ENCODE measurements around the gene AATF. TPM values are rescaled to one million over a fixed set of nuclear protein-coding genes. Genes with fewer than 3 reads are reported as not detected.

The AATF gene
- total and polyA plus RNA-seq, 2 experiments from 2014 or later = 35.6 to 48.1 TPM

- no peak overlapping the region for H3K27ac ChIP-seq
- 0 out of 2 replicates have a peak, but pooled peaks cover 3% of the 10 kb centered on the region for H3K4me1 ChIP-seq (ENCODE audit: insufficient read depth)
- no peaks in the 10 kb centered on the region for H3K9me3 ChIP-seq (ENCODE audit: low read depth)
- H3K9ac ChIP-seq = no peak overlapping the region
- no peak overlapping the region for H2AFZ ChIP-seq
- TF ChIP-seq EZH2phosphoT487 (IDR thresholded peaks at IDR 0.05; ENCODE audit: insufficient read depth, low read depth) = no peak
- TF ChIP-seq EZH2 (IDR thresholded peaks at IDR 0.05; ENCODE audit: insufficient read depth, poor library complexity, severe bottlenecking) = no peak
- no peaks in the 10 kb centered on the region for H3K36me3 ChIP-seq (ENCODE audit: low read depth)
- H3K27me3 ChIP-seq (replicated peaks; ENCODE audit: insufficient read depth) = no peaks in the 10 kb centered on the region
- H4K20me1 ChIP-seq (ENCODE audit: insufficient read depth) = no peaks in the 10 kb centered on the region
- H3F3A ChIP-seq (ENCODE audit: insufficient read depth) = no peaks in the 10 kb centered on the region; the same call in 1 of the 2 replicates
- no peaks in the 10 kb centered on the region for H3K9me2 ChIP-seq (ENCODE audit: insufficient read depth)
- WGBS, 2 experiments (ENCODE audit: low coverage in 1 of 2, low lambda C conversion rate in 2 of 2, missing lambda C conversion rate in 2 of 2) = 86 to 90% methylated on average over 5 of the region's 5 CpGs
- in situ Hi-C loops (cut with MboI) = loop anchor here (5.0 kb wide), 1 partner anchor 422 kb away; no protein-coding TSS in a partner anchor
- DNase-seq = no peak
- H3K4me2 ChIP-seq (ENCODE audit: unreplicated experiment) = no peak overlapping the region
- H3K4me3 ChIP-seq = no peak overlapping the region
- no peaks in the 10 kb centered on the region for H3K79me2 ChIP-seq (ENCODE audit: insufficient read depth)
These were observed 100.1 kb downstream of the AATF start for GRCh38 chr17:37048811-37049210.

- TF ChIP-seq EZH2phosphoT487 (IDR thresholded peaks at IDR 0.05; ENCODE audit: insufficient read depth, low read depth) (no peak), EZH2 (IDR thresholded peaks at IDR 0.05; ENCODE audit: insufficient read depth, poor library complexity, severe bottlenecking) (no peak)
- 95 to 98% methylated on average over 5 of the region's 5 CpGs for WGBS, 2 experiments (ENCODE audit: low coverage in 1 of 2, low lambda C conversion rate in 2 of 2, missing lambda C conversion rate in 2 of 2)
- no peak overlapping the region for H3K4me2 ChIP-seq (ENCODE audit: unreplicated experiment)
- no peaks in the 10 kb centered on the region for H3K79me2 ChIP-seq (ENCODE audit: insufficient read depth)
- DNase-seq = no peak
- H3K27me3 ChIP-seq (replicated peaks; ENCODE audit: insufficient read depth) = no peaks in the 10 kb centered on the region
- no peaks in the 10 kb centered on the region for H4K20me1 ChIP-seq (ENCODE audit: insufficient read depth)
- no peak overlapping the region for H3K27ac ChIP-seq
- 0 out of 2 replicates have a peak, but pooled peaks cover 3% of the 10 kb centered on the region for H3K4me1 ChIP-seq (ENCODE audit: insufficient read depth)
- no peak overlapping the region for H2AFZ ChIP-seq
- H3K9ac ChIP-seq = no peak overlapping the region
- H3K4me3 ChIP-seq = no peak overlapping the region
- H3F3A ChIP-seq (ENCODE audit: insufficient read depth) = no peaks in the 10 kb centered on the region
- H3K36me3 ChIP-seq (ENCODE audit: low read depth) = no peaks in the 10 kb centered on the region
- H3K9me3 ChIP-seq (ENCODE audit: low read depth) = no peaks in the 10 kb centered on the region
- in situ Hi-C loops (cut with MboI) = no loop called here
- H3K9me2 ChIP-seq (ENCODE audit: insufficient read depth) = no peaks in the 10 kb centered on the region
These were observed 102.2 kb downstream of the AATF start for GRCh38 chr17:37050920-37051319.

- Histone ChIP-seq H3K9me3 (ENCODE audit: low read depth) (no peaks in the 10 kb centered on the region), H2AFZ (no peak overlapping the region), H3K4me1 (ENCODE audit: insufficient read depth) (0 out of 2 replicates have a peak, but pooled peaks cover 3% of the 10 kb centered on the region), H3K27ac (no peak overlapping the region), H3K4me3 (no peak overlapping the region), H3K9me2 (ENCODE audit: insufficient read depth) (no peaks in the 10 kb centered on the region), H3F3A (ENCODE audit: insufficient read depth) (no peaks in the 10 kb centered on the region), H3K27me3 (replicated peaks; ENCODE audit: insufficient read depth) (no peaks in the 10 kb centered on the region), H4K20me1 (ENCODE audit: insufficient read depth) (no peaks in the 10 kb centered on the region), H3K9ac (no peak overlapping the region), H3K36me3 (ENCODE audit: low read depth) (no peaks in the 10 kb centered on the region), H3K4me2 (ENCODE audit: unreplicated experiment) (no peak overlapping the region), H3K79me2 (ENCODE audit: insufficient read depth) (no peaks in the 10 kb centered on the region)
- DNase-seq = no peak
- TF ChIP-seq EZH2 (IDR thresholded peaks at IDR 0.05; ENCODE audit: insufficient read depth, poor library complexity, severe bottlenecking) = no peak
- no peak for TF ChIP-seq EZH2phosphoT487 (IDR thresholded peaks at IDR 0.05; ENCODE audit: insufficient read depth, low read depth)
- in situ Hi-C loops (cut with MboI) = no loop called here
- WGBS, 2 experiments (ENCODE audit: low coverage in 1 of 2, low lambda C conversion rate in 2 of 2, missing lambda C conversion rate in 2 of 2) = 95% methylated on average over 5 of the region's 5 CpGs
These were observed 102.6 kb downstream of the AATF start for GRCh38 chr17:37051381-37051780.

- Histone ChIP-seq H3K9ac (no peak overlapping the region), H3F3A (ENCODE audit: insufficient read depth) (no peaks in the 10 kb centered on the region), H2AFZ (no peak overlapping the region), H3K27me3 (replicated peaks; ENCODE audit: insufficient read depth) (no peaks in the 10 kb centered on the region), H3K4me2 (ENCODE audit: unreplicated experiment) (no peak overlapping the region), H3K4me3 (no peak overlapping the region), H3K9me3 (ENCODE audit: low read depth) (no peaks in the 10 kb centered on the region), H3K27ac (no peak overlapping the region), H4K20me1 (ENCODE audit: insufficient read depth) (no peaks in the 10 kb centered on the region), H3K36me3 (ENCODE audit: low read depth) (peaks cover 3% of the 10 kb centered on the region; the same call in 1 of the 2 replicates), H3K4me1 (ENCODE audit: insufficient read depth) (0 out of 2 replicates have a peak, but pooled peaks cover 3% of the 10 kb centered on the region), H3K9me2 (ENCODE audit: insufficient read depth) (no peaks in the 10 kb centered on the region), H3K79me2 (ENCODE audit: insufficient read depth) (no peaks in the 10 kb centered on the region)
- whole genome bisulfite sequencing, 2 experiments (ENCODE audit: low coverage in 1 of 2, low lambda C conversion rate in 2 of 2, missing lambda C conversion rate in 2 of 2) = 96 to 98% methylated on average over 3 of the region's 3 CpGs
- in situ Hi-C loops (cut with MboI) = no loop called here
- no peak for TF ChIP-seq EZH2 (IDR thresholded peaks at IDR 0.05; ENCODE audit: insufficient read depth, poor library complexity, severe bottlenecking)
- no peak for TF ChIP-seq EZH2phosphoT487 (IDR thresholded peaks at IDR 0.05; ENCODE audit: insufficient read depth, low read depth)
- DNase-seq = no peak
These were observed 103.1 kb downstream of the AATF start for GRCh38 chr17:37051833-37052232.
